Measurements from ENCODE around the gene KCNK4. TPM values are rescaled to one million over a fixed set of nuclear protein-coding genes. Genes with fewer than 3 reads are reported as not detected.
"Not testable (repeated sequence)": the region's sequence is repeated elsewhere in the genome, so short reads cannot be mapped to it uniquely, and the experiment has no call there.

Gene KCNK4
- total and polyA plus RNA-seq, 2 donors from 2014 or later: not detected

DNA sequence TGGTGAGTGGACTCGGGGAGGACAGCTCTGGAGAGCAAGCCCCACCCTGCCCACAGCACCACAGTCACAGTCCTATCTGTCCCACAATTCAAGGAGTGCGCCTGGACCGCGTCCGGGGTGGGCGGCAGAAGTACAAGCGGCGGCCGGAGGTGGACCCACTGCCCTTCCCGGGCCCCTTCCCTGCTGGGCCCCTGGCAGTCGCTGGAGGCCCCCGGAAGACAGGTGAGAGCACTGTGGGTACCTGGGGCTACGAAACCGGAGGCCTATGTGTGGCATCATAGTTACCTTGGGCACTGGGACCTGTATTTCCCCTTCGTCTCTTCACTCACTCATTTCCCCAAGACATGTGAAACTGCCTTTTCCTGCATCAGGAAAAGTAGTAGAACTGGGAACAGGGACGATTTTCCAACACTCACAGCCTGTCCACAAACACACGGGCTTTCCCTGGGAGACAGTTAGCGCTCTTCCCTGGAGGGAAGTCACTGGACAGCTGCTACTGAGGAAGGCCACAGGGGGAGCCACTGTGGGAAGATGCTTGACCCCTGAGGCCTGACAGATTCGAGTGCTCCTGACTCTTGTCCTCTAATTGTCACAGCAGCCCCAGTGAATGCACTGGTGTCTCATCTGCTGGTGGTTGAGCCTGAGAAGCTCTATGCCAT lies 23.2 kb downstream of the KCNK4 start:
- peaks cover 0 to 8% (median 8%) of the 10 kb centered on the region in 3 donors for H3K36me3 ChIP-seq (ENCODE audit: control insufficient read depth in 2 of 3, insufficient read depth in 3 of 3, low read length in 3 of 3)
- no peak overlapping the region for H3K4me3 ChIP-seq (ENCODE audit: low read length in 3 of 3)
- no peak overlapping the region for H3K9ac ChIP-seq (ENCODE audit: low read length in 3 of 3)
- peak in 1 of 5 donors; percentile 35 for DNase-seq
- no peak for TF ChIP-seq CTCF (IDR thresholded peaks at IDR 0.05; ENCODE audit: borderline replicate concordance, extremely low read depth, insufficient read depth)
- H3K9me3 ChIP-seq (ENCODE audit: control insufficient read depth in 2 of 3, insufficient read depth in 1 of 3, low read length in 3 of 3): no peaks in the 10 kb centered on the region
- no peak for FAIRE-seq
- no peak overlapping the region for H3K27ac ChIP-seq (ENCODE audit: low read depth in 2 of 2, low read length in 2 of 2)
- no peaks in the 10 kb centered on the region for H3K27me3 ChIP-seq (ENCODE audit: control insufficient read depth, insufficient read depth, low read length)
- peaks cover 0 to 14% (median 9%) of the 10 kb centered on the region in 3 donors for H3K4me1 ChIP-seq (ENCODE audit: control insufficient read depth in 2 of 3, insufficient read depth in 2 of 3, low read depth in 1 of 3, low read length in 3 of 3)
- intact Hi-C loops (cut with DNase I): no loop called here

GRCh38 chr11:64314805-64315561 lies 23.9 kb downstream of the KCNK4 start:
- H3K9ac ChIP-seq (ENCODE audit: low read length in 3 of 3): no peak overlapping the region
- FAIRE-seq (no peak), DNase-seq (no peak)
- TF ChIP-seq CTCF (IDR thresholded peaks at IDR 0.05; ENCODE audit: borderline replicate concordance, extremely low read depth, insufficient read depth): no peak
- H3K27me3 ChIP-seq (ENCODE audit: control insufficient read depth, insufficient read depth, low read length): no peaks in the 10 kb centered on the region
- no peak overlapping the region for H3K27ac ChIP-seq (ENCODE audit: low read depth in 2 of 2, low read length in 2 of 2)
- no peaks in the 10 kb centered on the region for H3K9me3 ChIP-seq (ENCODE audit: control insufficient read depth in 2 of 3, insufficient read depth in 1 of 3, low read length in 3 of 3)
- H3K36me3 ChIP-seq (ENCODE audit: control insufficient read depth in 2 of 3, insufficient read depth in 3 of 3, low read length in 3 of 3): peaks cover 0 to 10% (median 8%) of the 10 kb centered on the region in 3 donors
- no peak overlapping the region for H3K4me3 ChIP-seq (ENCODE audit: low read length in 3 of 3)
- peaks cover 0 to 18% (median 11%) of the 10 kb centered on the region in 3 donors for H3K4me1 ChIP-seq (ENCODE audit: control insufficient read depth in 2 of 3, insufficient read depth in 2 of 3, low read depth in 1 of 3, low read length in 3 of 3)
- intact Hi-C loops (cut with DNase I): no loop called here

DNA sequence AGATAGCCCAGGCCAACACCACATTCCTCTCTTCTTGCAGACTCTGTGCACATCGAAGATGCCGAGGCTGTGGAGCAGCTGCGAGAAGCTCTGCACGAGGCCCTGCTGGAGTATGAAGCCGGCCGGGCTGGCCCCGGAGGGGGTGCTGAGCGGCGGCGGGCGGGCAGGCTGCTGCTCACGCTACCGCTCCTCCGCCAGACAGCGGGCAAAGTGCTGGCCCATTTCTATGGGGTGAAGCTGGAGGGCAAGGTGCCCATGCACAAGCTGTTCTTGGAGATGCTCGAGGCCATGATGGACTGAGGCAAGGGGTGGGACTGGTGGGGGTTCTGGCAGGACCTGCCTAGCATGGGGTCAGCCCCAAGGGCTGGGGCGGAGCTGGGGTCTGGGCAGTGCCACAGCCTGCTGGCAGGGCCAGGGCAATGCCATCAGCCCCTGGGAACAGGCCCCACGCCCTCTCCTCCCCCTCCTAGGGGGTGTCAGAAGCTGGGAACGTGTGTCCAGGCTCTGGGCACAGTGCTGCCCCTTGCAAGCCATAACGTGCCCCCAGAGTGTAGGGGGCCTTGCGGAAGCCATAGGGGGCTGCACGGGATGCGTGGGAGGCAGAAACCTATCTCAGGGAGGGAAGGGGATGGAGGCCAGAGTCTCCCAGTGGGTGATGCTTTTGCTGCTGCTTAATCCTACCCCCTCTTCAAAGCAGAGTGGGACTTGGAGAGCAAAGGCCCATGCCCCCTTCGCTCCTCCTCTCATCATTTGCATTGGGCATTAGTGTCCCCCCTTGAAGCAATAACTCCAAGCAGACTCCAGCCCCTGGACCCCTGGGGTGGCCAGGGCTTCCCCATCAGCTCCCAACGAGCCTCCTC lies 24.8 kb downstream of the KCNK4 start:
- DNase-seq; H3K27me3 ChIP-seq (ENCODE audit: control insufficient read depth, insufficient read depth, low read length); FAIRE-seq; H3K9me3 ChIP-seq (ENCODE audit: control insufficient read depth in 2 of 3, insufficient read depth in 1 of 3, low read length in 3 of 3); H3K9ac ChIP-seq (ENCODE audit: low read length in 3 of 3); intact Hi-C loops (cut with DNase I); H3K27ac ChIP-seq (ENCODE audit: low read depth in 2 of 2, low read length in 2 of 2): not testable (repeated sequence)
- Histone ChIP-seq H3K36me3 (ENCODE audit: control insufficient read depth in 2 of 3, insufficient read depth in 3 of 3, low read length in 3 of 3) (peaks cover 0 to 10% (median 8%) of the 10 kb centered on the region in 3 donors), H3K4me3 (ENCODE audit: low read length in 3 of 3) (peak overlapping the region in 1 of 3 donors; percentile 92), H3K4me1 (ENCODE audit: control insufficient read depth in 2 of 3, insufficient read depth in 2 of 3, low read depth in 1 of 3, low read length in 3 of 3) (peaks cover 0 to 16% (median 9%) of the 10 kb centered on the region in 3 donors)

Data from kidney (tissue), 14 donors.